ENCODE measurements around the gene SATB2. TPM values are rescaled to one million over a fixed set of nuclear protein-coding genes. Genes with fewer than 3 reads are reported as not detected.

The SATB2 gene
- total and polyA plus RNA-seq, 9 donors: 0.92 to 6.3 (median 3.8) TPM

DNA sequence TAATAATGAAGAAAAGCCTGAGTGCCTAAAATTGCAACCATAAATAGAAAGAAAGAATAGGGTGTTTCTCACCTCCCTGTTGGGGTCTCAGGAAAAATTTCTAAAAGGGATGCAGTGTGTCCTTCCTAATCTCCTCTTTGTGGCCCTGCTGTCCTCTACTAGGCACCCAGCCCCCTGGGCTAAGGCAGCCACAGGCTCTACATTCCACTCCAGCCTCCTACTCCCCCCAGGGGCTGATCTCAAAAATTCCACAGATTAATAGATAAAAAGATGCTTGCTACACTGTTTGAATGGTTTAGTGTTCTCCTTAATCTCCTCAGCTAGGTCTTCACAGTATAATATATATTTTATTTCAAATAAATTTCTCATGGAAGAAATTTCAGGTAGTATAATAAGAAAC, 17.6 kb downstream of the SATB2 start:
- intact Hi-C loops (cut with DNase I): no loop called here
- H3K4me3 ChIP-seq: no peak overlapping the region
- H3K4me1 ChIP-seq (ENCODE audit: insufficient read depth): no peaks in the 10 kb centered on the region
- no peaks in the 10 kb centered on the region for H3K36me3 ChIP-seq
- no peaks in the 10 kb centered on the region for H3K9me3 ChIP-seq
- no peaks in the 10 kb centered on the region for H3K27me3 ChIP-seq
- no peak for DNase-seq
- H3K27ac ChIP-seq: no peak overlapping the region
- TF ChIP-seq EP300 (IDR thresholded peaks at IDR 0.05): no peak
- TF ChIP-seq POLR2A (IDR thresholded peaks at IDR 0.05): no peak

DNA sequence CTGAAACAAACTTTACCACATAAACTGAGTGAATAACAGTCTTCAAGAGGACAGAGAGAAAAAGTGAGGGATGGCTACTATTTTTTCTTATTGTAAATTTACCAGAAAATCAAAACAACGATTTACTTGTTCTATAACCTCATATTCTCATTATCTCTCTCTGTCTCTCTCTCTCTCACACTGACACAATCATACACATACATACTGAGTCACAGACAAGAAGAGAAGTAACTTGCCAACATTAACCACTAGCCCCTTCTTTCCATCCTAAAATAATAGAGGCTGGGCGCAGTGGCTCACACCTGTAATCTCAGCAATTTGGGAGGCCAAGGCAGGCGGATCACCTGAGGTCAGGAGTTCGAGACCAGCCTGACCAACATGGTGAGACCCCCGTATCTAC, 18.2 kb downstream of the SATB2 start:
- H3K4me1 ChIP-seq (ENCODE audit: insufficient read depth): no peaks in the 10 kb centered on the region
- WGBS, 3 donors: 93 to 96% (median 94%) methylated on average over 5 of the region's 5 CpGs
- intact Hi-C loops (cut with DNase I): no loop called here
- no peaks in the 10 kb centered on the region for H3K36me3 ChIP-seq
- H3K4me3 ChIP-seq: no peak overlapping the region
- no peak for DNase-seq
- H3K9me3 ChIP-seq: no peaks in the 10 kb centered on the region
- no peak overlapping the region for H3K27ac ChIP-seq
- H3K27me3 ChIP-seq: no peaks in the 10 kb centered on the region
- TF ChIP-seq, protein P1, sequence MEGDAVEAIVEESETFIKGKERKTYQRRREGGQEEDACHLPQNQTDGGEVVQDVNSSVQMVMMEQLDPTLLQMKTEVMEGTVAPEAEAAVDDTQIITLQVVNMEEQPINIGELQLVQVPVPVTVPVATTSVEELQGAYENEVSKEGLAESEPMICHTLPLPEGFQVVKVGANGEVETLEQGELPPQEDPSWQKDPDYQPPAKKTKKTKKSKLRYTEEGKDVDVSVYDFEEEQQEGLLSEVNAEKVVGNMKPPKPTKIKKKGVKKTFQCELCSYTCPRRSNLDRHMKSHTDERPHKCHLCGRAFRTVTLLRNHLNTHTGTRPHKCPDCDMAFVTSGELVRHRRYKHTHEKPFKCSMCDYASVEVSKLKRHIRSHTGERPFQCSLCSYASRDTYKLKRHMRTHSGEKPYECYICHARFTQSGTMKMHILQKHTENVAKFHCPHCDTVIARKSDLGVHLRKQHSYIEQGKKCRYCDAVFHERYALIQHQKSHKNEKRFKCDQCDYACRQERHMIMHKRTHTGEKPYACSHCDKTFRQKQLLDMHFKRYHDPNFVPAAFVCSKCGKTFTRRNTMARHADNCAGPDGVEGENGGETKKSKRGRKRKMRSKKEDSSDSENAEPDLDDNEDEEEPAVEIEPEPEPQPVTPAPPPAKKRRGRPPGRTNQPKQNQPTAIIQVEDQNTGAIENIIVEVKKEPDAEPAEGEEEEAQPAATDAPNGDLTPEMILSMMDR (IDR thresholded peaks at IDR 0.05): no peak
- no peak for TF ChIP-seq EP300 (IDR thresholded peaks at IDR 0.05)
- TF ChIP-seq POLR2A (IDR thresholded peaks at IDR 0.05): no peak

DNA sequence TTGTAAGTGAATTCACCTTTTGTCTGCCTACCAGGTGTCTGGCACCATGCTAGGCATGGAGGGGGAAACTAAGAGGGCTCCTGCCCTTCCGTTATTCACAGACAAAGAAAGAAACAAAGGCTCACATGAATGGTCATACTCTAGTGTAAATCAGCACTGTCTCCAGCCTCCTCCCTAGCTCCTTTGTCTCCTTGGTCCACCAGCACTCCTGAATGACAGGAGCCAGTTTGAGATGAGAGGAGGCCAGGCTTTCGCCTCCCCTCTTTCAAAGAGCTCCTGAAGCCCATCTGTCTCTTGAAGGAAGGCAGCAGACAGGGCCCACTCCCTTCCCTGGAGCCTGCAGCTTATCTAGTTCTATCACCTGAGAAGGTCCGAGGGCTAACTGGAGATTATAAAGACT, 18.7 kb downstream of the SATB2 start:
- TF ChIP-seq EP300 (IDR thresholded peaks at IDR 0.05): no peak
- TF ChIP-seq, protein P1 (IDR thresholded peaks at IDR 0.05): no peak
- no peak for TF ChIP-seq POLR2A (IDR thresholded peaks at IDR 0.05)

DNA sequence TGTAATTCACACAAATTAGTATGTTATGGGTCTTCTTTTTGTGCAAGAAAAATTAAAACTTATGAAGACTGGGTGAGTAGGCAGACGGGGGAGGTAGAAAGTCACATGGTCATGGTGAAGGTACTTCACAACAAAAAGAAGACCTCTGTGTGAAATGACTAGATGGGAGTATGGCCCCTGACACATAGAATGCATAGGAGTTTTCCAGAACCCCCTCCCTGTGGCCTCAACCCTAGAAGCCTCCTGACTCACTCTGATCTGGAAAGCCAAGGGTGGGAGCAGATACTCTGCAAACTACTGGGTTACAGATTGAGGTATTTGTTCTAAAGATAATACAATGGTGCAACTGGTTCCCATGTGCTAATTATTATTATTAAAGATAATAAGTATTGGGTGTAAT, 23.2 kb downstream of the SATB2 start:
- no peak overlapping the region for H3K4me3 ChIP-seq
- intact Hi-C loops (cut with DNase I): no loop called here
- no peaks in the 10 kb centered on the region for H3K27me3 ChIP-seq
- DNase-seq: no peak
- H3K27ac ChIP-seq: no peak overlapping the region
- H3K4me1 ChIP-seq (ENCODE audit: insufficient read depth): no peaks in the 10 kb centered on the region
- TF ChIP-seq EP300 (IDR thresholded peaks at IDR 0.05) (no peak), POLR2A (IDR thresholded peaks at IDR 0.05) (no peak)
- TF ChIP-seq, protein P1 (IDR thresholded peaks at IDR 0.05): no peak
- H3K36me3 ChIP-seq: no peaks in the 10 kb centered on the region
- WGBS, 3 donors: 89 to 93% (median 89%) methylated on average over 1 of the region's 1 CpG
- H3K9me3 ChIP-seq: no peaks in the 10 kb centered on the region

More for the DNA sequence above, 18.7 kb downstream of the SATB2 start:
- DNase-seq: no peak
- H3K27me3 ChIP-seq: no peaks in the 10 kb centered on the region
- H3K27ac ChIP-seq: no peak overlapping the region
- no peak overlapping the region for H3K4me3 ChIP-seq
- no peaks in the 10 kb centered on the region for H3K4me1 ChIP-seq (ENCODE audit: insufficient read depth)
- no peaks in the 10 kb centered on the region for H3K36me3 ChIP-seq
- intact Hi-C loops (cut with DNase I): no loop called here
- no peaks in the 10 kb centered on the region for H3K9me3 ChIP-seq
- WGBS, 3 donors: 86 to 94% (median 88%) methylated on average over 3 of the region's 3 CpGs

DNA sequence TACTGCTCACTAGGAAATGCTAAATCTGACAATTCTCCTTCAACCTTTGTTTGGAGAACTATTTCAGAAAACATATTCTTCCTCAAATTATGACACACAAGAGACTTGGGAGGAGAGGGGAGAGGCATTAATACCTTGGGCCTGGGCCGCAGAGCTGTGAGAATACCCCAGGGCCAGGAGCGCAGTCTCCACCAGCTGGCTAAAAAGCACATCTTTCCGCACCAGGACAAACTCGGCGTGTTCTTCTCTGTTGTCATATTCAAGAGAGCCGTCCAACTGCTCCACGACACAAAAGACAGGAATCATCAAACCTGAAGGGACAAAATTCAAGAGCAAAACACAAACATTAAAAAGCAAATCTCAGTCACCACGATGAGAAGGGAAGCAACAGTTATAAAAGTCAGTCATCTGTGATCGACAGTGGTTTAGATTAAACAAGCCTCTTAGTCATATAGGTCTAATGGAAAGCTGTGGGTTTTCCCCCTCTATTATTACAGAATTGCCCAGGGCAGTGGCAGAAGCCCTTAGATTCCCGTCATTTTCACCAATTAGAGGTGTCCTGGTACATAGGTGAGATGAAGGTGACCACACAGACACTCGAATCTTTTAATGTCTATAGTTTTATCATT, 24.4 kb downstream of the SATB2 start:
- Histone ChIP-seq H3K27me3 (no peaks in the 10 kb centered on the region), H3K9me3 (no peaks in the 10 kb centered on the region)
- WGBS, 3 donors: 85 to 91% (median 87%) methylated on average over 11 of the region's 11 CpGs

More for the DNA sequence above, 24.4 kb downstream of the SATB2 start:
- H3K4me3 ChIP-seq: no peak overlapping the region
- no peaks in the 10 kb centered on the region for H3K4me1 ChIP-seq (ENCODE audit: insufficient read depth)
- H3K36me3 ChIP-seq: no peaks in the 10 kb centered on the region
- H3K27ac ChIP-seq: no peak overlapping the region
- intact Hi-C loops (cut with DNase I): no loop called here
- DNase-seq: no peak
- TF ChIP-seq POLR2A (IDR thresholded peaks at IDR 0.05) (no peak), EP300 (IDR thresholded peaks at IDR 0.05) (no peak)
- TF ChIP-seq, protein P1 (IDR thresholded peaks at IDR 0.05): no peak

Data from ovary (tissue), 9 donors.